ENCODE measurements around the gene VARS2. TPM values are rescaled to one million over a fixed set of nuclear protein-coding genes. Genes with fewer than 3 reads are reported as not detected.
"Not testable (repeated sequence)": the region's sequence is repeated elsewhere in the genome, so short reads cannot be mapped to it uniquely, and the experiment has no call there.

The VARS2 gene
- polyA plus RNA-seq, 1 experiment = 10.3 TPM

DNA sequence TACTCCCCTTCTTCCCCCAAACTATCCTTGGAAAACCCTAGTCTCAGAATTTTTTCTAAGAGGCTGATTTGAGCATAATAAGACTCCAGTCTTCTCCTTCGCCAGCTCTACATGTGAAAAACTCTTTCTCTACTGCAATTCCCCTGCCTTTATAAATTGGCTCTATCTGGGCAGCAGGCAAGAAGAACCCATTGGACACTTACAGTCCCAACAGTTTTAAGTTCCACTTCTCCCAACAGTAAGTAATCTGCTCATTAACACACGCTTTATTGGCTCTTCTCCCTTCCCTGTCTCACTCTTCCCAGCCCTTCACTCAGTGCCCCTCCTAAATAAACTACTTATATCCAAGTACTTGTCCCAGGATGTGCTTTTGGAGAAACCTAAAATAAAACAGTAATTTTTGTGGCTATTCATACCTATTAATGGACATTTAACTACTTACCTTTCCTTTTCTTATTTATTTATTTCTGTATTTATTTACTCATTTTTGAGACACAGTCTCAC is 40.8 kb upstream of the VARS2 start:
- ChIA-PET POLR2A (no interaction called here), CTCF (interaction anchor here (0.7 kb wide), 1 partner anchor 43 kb away, joined by 3 read pairs; no protein-coding TSS in a partner anchor)
- DNase-seq (ENCODE audit: low read depth, low spot score) = no peak
- H3K27me3 ChIP-seq (ENCODE audit: control insufficient read depth, insufficient read depth, low read length) = no peaks in the 10 kb centered on the region
- TF ChIP-seq, protein P1, sequence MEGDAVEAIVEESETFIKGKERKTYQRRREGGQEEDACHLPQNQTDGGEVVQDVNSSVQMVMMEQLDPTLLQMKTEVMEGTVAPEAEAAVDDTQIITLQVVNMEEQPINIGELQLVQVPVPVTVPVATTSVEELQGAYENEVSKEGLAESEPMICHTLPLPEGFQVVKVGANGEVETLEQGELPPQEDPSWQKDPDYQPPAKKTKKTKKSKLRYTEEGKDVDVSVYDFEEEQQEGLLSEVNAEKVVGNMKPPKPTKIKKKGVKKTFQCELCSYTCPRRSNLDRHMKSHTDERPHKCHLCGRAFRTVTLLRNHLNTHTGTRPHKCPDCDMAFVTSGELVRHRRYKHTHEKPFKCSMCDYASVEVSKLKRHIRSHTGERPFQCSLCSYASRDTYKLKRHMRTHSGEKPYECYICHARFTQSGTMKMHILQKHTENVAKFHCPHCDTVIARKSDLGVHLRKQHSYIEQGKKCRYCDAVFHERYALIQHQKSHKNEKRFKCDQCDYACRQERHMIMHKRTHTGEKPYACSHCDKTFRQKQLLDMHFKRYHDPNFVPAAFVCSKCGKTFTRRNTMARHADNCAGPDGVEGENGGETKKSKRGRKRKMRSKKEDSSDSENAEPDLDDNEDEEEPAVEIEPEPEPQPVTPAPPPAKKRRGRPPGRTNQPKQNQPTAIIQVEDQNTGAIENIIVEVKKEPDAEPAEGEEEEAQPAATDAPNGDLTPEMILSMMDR (IDR thresholded peaks at IDR 0.05; ENCODE audit: low read depth, low read length) = no peak
- H3K27ac ChIP-seq (ENCODE audit: low read depth, low read length) = no peak overlapping the region
- no peak overlapping the region for H3K4me3 ChIP-seq (ENCODE audit: low read depth, low read length)
- peaks cover 13% of the 10 kb centered on the region for H3K9me3 ChIP-seq (ENCODE audit: control insufficient read depth, insufficient read depth, low read length)

DNA sequence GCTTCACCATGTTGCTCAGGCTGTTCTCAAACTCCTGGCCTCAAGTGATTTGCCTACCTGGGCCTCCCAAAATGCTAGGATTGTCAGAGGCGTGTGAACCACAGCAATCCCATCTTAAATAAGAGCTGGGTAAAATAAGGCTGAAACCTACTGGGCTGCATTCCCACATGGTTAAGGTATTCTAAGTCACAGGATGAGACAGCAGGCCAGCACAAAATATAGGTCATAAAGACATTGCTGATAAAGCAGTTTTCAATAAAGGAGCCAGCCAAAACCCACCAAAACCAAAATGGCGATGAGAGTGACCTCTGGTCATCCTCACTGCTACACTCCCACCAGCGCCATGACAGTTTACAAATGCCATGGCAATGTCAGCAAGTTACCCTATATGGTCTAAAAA is 40.2 kb upstream of the VARS2 start:
- POLR2A ChIA-PET, CTCF ChIA-PET: not testable (repeated sequence)

DNA sequence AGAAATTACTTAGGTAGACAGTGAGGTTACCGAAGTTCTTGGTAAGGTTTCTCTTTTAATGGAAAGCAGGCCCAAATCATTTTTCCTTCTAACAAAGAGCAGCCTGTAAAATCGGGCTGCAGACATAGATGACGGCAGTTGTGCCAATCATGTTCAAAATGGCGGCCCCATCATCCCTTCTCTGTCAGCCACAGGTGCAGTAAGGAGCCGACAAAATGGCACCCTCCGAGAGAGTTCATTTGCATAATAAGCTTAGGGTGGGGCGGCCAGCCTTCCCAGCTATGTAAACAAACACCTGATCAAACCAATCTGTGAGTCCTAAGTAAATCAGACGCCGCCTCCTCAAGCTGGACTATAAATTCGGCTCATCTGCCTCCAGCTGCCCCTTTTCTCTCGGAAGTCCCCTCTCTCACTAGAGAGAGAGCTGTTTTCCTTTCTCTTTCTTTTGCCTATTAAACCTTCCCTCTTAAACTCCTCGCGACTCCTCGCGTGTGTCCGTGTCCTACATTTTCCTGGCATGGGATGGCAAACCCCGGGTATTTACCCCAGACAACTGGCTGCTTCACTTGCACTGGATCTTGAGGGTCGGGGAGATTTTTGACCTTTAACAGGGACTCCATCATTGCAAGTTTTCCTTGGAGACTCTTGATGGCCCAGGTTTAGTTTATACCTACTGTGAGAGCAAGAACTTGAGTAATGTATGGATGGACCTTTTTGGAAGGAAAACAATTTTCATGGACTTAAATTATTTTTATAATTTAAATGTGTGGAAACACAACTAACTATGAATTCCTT is 38.6 kb upstream of the VARS2 start:
- CTCF ChIA-PET = interaction anchor here (1.0 to 4.6 kb wide), 3 partner anchors 38 to 204 kb away, joined by 3 to 50 read pairs (median 7); partner anchors contain the start of gene VARS2
- DNase-seq (ENCODE audit: low read depth, low spot score) = no peak
- POLR2A ChIA-PET = no interaction called here
- Histone ChIP-seq H3K27me3 (ENCODE audit: control insufficient read depth, insufficient read depth, low read length) (no peaks in the 10 kb centered on the region), H3K27ac (ENCODE audit: low read depth, low read length) (no peak overlapping the region), H3K4me3 (ENCODE audit: low read depth, low read length) (no peak overlapping the region), H3K9me3 (ENCODE audit: control insufficient read depth, insufficient read depth, low read length) (peaks cover 7% of the 10 kb centered on the region)
- TF ChIP-seq, protein P1 (IDR thresholded peaks at IDR 0.05; ENCODE audit: low read depth, low read length) = no peak

More for the DNA sequence above, 40.2 kb upstream of the VARS2 start:
- not testable (repeated sequence) for H3K27me3 ChIP-seq (ENCODE audit: control insufficient read depth, insufficient read depth, low read length); H3K4me3 ChIP-seq (ENCODE audit: low read depth, low read length); H3K27ac ChIP-seq (ENCODE audit: low read depth, low read length); DNase-seq (ENCODE audit: low read depth, low spot score)
- H3K9me3 ChIP-seq (ENCODE audit: control insufficient read depth, insufficient read depth, low read length) = peaks cover 13% of the 10 kb centered on the region

DNA sequence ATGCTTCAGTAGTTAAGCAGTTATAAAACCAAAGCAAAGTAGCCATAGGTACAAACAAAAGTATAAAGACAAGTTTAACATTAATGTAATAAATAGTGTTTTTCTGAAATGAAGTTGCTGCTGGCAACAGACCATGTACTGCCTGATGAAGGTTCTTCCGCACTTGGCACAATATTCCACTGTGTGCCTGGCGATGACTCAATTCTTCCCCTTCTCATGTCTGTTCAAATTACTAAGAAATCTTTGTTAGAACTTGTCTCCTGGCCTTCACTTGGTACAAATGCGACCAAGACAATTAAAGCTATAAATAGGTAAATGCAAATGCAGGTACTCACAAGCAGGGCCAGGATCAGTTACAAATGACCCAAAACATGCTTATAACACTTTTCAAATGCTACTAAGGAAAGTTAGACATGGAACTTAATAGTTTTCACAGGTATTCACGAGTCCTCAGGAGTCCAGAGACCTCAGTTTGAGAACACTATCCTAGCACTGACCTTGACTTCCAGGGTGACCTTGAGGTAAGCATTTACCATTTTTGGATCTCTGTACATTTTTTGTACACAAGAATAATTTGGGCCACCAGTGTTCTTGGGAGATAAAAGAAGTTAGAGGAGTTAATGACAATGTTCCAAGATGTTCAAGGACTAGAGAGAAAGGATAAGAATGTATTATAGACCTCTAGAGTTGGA is 37.9 kb upstream of the VARS2 start:
- CTCF ChIA-PET = interaction anchor here (1.2 to 4.6 kb wide), 6 partner anchors 33 to 57 kb away, joined by 5 to 50 read pairs (median 8); partner anchors contain the start of gene VARS2
- POLR2A ChIA-PET = no interaction called here
- H3K27me3 ChIP-seq (ENCODE audit: control insufficient read depth, insufficient read depth, low read length) = no peaks in the 10 kb centered on the region
- peaks cover 7% of the 10 kb centered on the region for H3K9me3 ChIP-seq (ENCODE audit: control insufficient read depth, insufficient read depth, low read length)
- TF ChIP-seq, protein P1 (IDR thresholded peaks at IDR 0.05; ENCODE audit: low read depth, low read length) = no peak
- H3K4me3 ChIP-seq (ENCODE audit: low read depth, low read length) = no peak overlapping the region
- no peak overlapping the region for H3K27ac ChIP-seq (ENCODE audit: low read depth, low read length)
- DNase-seq (ENCODE audit: low read depth, low spot score) = no peak

DNA sequence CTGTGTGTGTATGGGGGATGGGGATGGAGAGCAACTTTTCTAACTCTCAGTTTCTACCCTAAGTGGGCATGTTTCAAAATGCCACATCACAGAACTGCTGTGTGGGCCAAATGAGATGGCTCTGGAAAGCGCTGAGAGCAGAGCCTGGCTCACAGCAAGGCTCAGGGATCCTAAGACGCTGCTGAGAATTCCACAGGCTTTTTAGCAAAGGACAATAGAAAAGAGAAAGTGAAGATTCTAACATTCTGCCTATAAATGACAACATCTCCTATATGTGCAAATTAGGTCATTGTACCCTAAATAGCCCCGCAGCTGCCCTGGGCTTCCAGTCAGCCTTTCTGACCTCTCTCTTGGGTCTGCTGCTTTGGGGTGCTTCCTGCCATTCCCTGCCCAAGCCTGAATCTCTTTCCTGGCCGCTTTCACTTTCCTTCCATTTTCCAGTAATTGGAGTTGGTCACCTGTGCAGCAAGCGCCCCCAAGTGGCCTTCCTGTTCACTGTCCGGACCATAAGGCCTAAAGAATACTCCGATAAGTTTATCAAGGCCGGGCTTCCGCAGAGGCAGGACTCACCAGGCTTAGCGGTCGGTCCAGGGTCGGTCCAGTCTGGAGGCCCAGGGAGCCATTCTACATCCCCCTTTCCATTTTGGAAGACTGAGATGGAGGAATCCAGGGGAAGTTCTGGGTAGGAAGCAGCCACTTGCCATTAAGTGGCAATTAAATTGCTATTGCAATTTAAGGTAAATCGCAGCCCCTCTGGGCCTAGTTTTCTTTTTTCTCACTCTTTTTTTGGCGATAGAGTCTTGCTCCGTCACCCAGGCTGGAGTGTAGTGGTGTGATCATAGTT is 36.4 kb upstream of the VARS2 start:
- H3K27me3 ChIP-seq (ENCODE audit: control insufficient read depth, insufficient read depth, low read length) = no peaks in the 10 kb centered on the region
- CTCF ChIA-PET = interaction anchor here (0.5 to 4.6 kb wide), 16 partner anchors 10 to 210 kb away, joined by 3 to 50 read pairs (median 4); partner anchors contain the start of gene VARS2
- TF ChIP-seq, protein P1 (IDR thresholded peaks at IDR 0.05; ENCODE audit: low read depth, low read length) = peak; percentile 95
- peak overlapping the region; percentile 47 for H3K4me3 ChIP-seq (ENCODE audit: low read depth, low read length)
- no peaks in the 10 kb centered on the region; the same call in none of the 2 replicates for H3K9me3 ChIP-seq (ENCODE audit: control insufficient read depth, insufficient read depth, low read length)
- DNase-seq (ENCODE audit: low read depth, low spot score) = peak; percentile 71
- POLR2A ChIA-PET = interaction anchor here (1.1 kb wide), 1 partner anchor 36 kb away, joined by 4 read pairs; the partner anchor contains the start of gene VARS2
- H3K27ac ChIP-seq (ENCODE audit: low read depth, low read length) = peak overlapping the region; percentile 34

Measured in AG04450 (cell line).